Neural cell (in vitro differentiated cells): ENCODE measurements around the gene ATXN7L1. TPM values are rescaled to one million over a fixed set of nuclear protein-coding genes. Genes with fewer than 3 reads are reported as not detected.

Experiments
- H2AFZ ChIP-seq: fragments of 200-600, 300-800 bp; sonication (generic), shearing (Covaris generic); 2 replicates; pipeline ENCODE4 v1.6.0; 2014; ENCODE audit warnings: low read depth, mild to moderate bottlenecking, antibody characterized with exemption, low read length, moderate library complexity
- H3F3A ChIP-seq: fragments of 200-600 bp; shearing (Covaris generic); 2 replicates; pipeline ENCODE4 v1.6.1; 2016; ENCODE audit warnings: mild to moderate bottlenecking, moderate library complexity, mixed read lengths, antibody characterized with exemption, low read length; ENCODE audit not compliant: insufficient read depth, poor library complexity, severe bottlenecking
- H3K27ac ChIP-seq: fragments of 200-600, 300-800 bp; sonication (generic), shearing (Covaris generic); 2 replicates; pipeline ENCODE4 v1.5.1; 2014; ENCODE audit warnings: mild to moderate bottlenecking, low read length, moderate library complexity
- H3K27me3 ChIP-seq: fragments of 300-800, 200-600 bp; sonication (generic), shearing (Covaris generic); 2 replicates; pipeline ENCODE4 v1.6.0; 2014; ENCODE audit warnings: mild to moderate bottlenecking, low read depth, low read length, moderate library complexity; ENCODE audit not compliant: insufficient read depth
- H3K36me3 ChIP-seq: fragments of 300-800, 200-600 bp; sonication (generic), shearing (Covaris generic); 2 replicates; pipeline ENCODE4 v1.5.1; 2014; ENCODE audit warnings: mild to moderate bottlenecking, antibody characterized with exemption, low read length, moderate library complexity; ENCODE audit not compliant: insufficient read depth
- H3K4me2 ChIP-seq: fragments of 300-800, 200-600 bp; sonication (generic), shearing (Covaris generic); 2 replicates; pipeline ENCODE4 v1.6.0; 2014; ENCODE audit warnings: mild to moderate bottlenecking, low read length
- H3K4me3 ChIP-seq: fragments of 300-800, 200-600 bp; sonication (generic), shearing (Covaris generic); 2 replicates; pipeline ENCODE4 v1.5.1; 2014; ENCODE audit warnings: mild to moderate bottlenecking, low read length, moderate library complexity
- H3K79me2 ChIP-seq: fragments of 200-600 bp; shearing (Covaris generic); replicated peaks from 2 replicates; pipeline ENCODE4 v1.6.0; 2014; ENCODE audit warnings: mild to moderate bottlenecking, low read length, moderate library complexity; ENCODE audit not compliant: insufficient read depth
- H3K9ac ChIP-seq: fragments of 300-800, 200-600 bp; sonication (generic), shearing (Covaris generic); 2 replicates; pipeline ENCODE4 v1.6.1; 2016; ENCODE audit warnings: mild to moderate bottlenecking, low read length, mixed read lengths
- H3K9me2 ChIP-seq: fragments of 200-600 bp; shearing (Covaris generic); 2 replicates; pipeline ENCODE4 v1.6.1; 2016; ENCODE audit warnings: mild to moderate bottlenecking, low read length, mixed read lengths; ENCODE audit not compliant: insufficient read depth
- H3K9me3 ChIP-seq: fragments of 200-600, 300-800 bp; sonication (generic), shearing (Covaris generic); 2 replicates; pipeline ENCODE4 v1.6.1; 2016; ENCODE audit warnings: mild to moderate bottlenecking, mixed run types, low read length, moderate library complexity, mixed read lengths
- H4K20me1 ChIP-seq: fragments of 200-600 bp; shearing (Covaris generic); 2 replicates; pipeline ENCODE4 v1.6.1; 2016; ENCODE audit warnings: mild to moderate bottlenecking, mixed run types; ENCODE audit not compliant: insufficient read depth
- CTCF ChIP-seq: fragments of 450-650 bp; IDR thresholded peaks from 2 replicates; pipeline ENCODE4 v1.5.1; 2014; ENCODE audit warnings: antibody characterized with exemption, mild to moderate bottlenecking, moderate library complexity; ENCODE audit not compliant: poor library complexity, severe bottlenecking
- EP300 ChIP-seq: fragments of 450-650 bp; conservative IDR thresholded peaks from 2 replicates; pipeline ENCODE4 v1.6.1; 2014; ENCODE audit warnings: antibody characterized with exemption, mild to moderate bottlenecking, moderate library complexity; ENCODE audit not compliant: poor library complexity, severe bottlenecking
- EZH2 ChIP-seq: fragments of 200-600, 300-800 bp; shearing (Covaris generic), sonication (generic); IDR thresholded peaks from 2 replicates; pipeline ENCODE4 v1.6.1; 2014; ENCODE audit warnings: antibody characterized with exemption, low read length, borderline replicate concordance, mild to moderate bottlenecking; ENCODE audit not compliant: insufficient read depth, poor library complexity, severe bottlenecking
- MXI1 ChIP-seq: fragments of 450-650 bp; conservative IDR thresholded peaks from 2 replicates; pipeline ENCODE4 v1.6.1; 2014; ENCODE audit warnings: antibody characterized with exemption, mild to moderate bottlenecking; ENCODE audit not compliant: poor library complexity, severe bottlenecking
- POLR2AphosphoS5 ChIP-seq: IDR thresholded peaks from 2 replicates; pipeline ENCODE4 v1.6.1; 2012
- RAD21 ChIP-seq: fragments of 450-650 bp; conservative IDR thresholded peaks from 2 replicates; pipeline ENCODE4 v1.6.1; 2014; ENCODE audit warnings: antibody characterized with exemption, mild to moderate bottlenecking, moderate library complexity
- SMC3 ChIP-seq: fragments of 450-650 bp; conservative IDR thresholded peaks from 2 replicates; pipeline ENCODE4 v1.6.1; 2014; ENCODE audit warnings: antibody characterized with exemption, mild to moderate bottlenecking, moderate library complexity; ENCODE audit not compliant: poor library complexity
- TAF1 ChIP-seq: IDR thresholded peaks from 2 replicates; pipeline ENCODE4 v1.6.1; 2012; ENCODE audit warnings: low read depth
- polyA plus RNA-seq: library from polyadenylated mRNA; depleted of rRNA; stranded (reverse); fragments of >200 nt; gene quantifications from 2 replicates; pipeline ENCODE4 v1.2.3, GENCODE V29; 2014
- TF ChIP-seq, protein P1 (sequence below): IDR thresholded peaks from 2 replicates; pipeline ENCODE4 v1.6.1; 2012; ENCODE audit warnings: borderline replicate concordance

ATXN7L1 gene
- polyA plus RNA-seq, 1 donor from 2014 or later: 4.3 TPM

DNA sequence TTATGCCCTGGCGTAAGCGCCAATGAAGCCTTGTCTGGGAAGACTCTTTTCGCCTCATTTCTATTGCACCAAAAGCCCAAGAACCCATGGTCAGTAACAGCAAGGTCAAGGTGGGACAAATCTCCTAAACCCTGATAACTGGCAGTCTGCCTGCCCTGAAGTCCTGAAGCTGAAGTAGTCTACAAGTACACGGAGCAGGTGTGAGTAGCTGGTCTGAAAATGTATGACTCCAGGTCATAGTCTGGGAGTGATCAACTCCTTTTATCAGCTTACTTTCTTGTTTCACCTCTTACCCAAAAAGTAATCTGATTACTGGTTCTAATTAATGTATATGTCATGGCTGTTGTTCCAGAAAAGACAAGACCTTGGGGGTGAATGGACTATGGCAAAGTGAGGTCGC, 187.8 kb downstream of the ATXN7L1 start:
- Histone ChIP-seq H3K27me3 (no peaks in the 10 kb centered on the region), H3K4me3 (no peak overlapping the region), H3K4me2 (no peak overlapping the region), H3K9ac (no peak overlapping the region), H3K9me2 (no peaks in the 10 kb centered on the region), H3K9me3 (no peaks in the 10 kb centered on the region), H2AFZ (no peak overlapping the region), H4K20me1 (no peaks in the 10 kb centered on the region), H3K36me3 (no peaks in the 10 kb centered on the region), H3K79me2 (no peaks in the 10 kb centered on the region), H3F3A (no peaks in the 10 kb centered on the region), H3K27ac (no peak overlapping the region)
- TF ChIP-seq EZH2 (no peak), SMC3 (no peak), MXI1 (no peak), RAD21 (no peak), EP300 (no peak), POLR2AphosphoS5 (no peak), TAF1 (no peak), CTCF (no peak)
- TF ChIP-seq, protein P1, sequence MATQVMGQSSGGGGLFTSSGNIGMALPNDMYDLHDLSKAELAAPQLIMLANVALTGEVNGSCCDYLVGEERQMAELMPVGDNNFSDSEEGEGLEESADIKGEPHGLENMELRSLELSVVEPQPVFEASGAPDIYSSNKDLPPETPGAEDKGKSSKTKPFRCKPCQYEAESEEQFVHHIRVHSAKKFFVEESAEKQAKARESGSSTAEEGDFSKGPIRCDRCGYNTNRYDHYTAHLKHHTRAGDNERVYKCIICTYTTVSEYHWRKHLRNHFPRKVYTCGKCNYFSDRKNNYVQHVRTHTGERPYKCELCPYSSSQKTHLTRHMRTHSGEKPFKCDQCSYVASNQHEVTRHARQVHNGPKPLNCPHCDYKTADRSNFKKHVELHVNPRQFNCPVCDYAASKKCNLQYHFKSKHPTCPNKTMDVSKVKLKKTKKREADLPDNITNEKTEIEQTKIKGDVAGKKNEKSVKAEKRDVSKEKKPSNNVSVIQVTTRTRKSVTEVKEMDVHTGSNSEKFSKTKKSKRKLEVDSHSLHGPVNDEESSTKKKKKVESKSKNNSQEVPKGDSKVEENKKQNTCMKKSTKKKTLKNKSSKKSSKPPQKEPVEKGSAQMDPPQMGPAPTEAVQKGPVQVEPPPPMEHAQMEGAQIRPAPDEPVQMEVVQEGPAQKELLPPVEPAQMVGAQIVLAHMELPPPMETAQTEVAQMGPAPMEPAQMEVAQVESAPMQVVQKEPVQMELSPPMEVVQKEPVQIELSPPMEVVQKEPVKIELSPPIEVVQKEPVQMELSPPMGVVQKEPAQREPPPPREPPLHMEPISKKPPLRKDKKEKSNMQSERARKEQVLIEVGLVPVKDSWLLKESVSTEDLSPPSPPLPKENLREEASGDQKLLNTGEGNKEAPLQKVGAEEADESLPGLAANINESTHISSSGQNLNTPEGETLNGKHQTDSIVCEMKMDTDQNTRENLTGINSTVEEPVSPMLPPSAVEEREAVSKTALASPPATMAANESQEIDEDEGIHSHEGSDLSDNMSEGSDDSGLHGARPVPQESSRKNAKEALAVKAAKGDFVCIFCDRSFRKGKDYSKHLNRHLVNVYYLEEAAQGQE: no peak

DNA sequence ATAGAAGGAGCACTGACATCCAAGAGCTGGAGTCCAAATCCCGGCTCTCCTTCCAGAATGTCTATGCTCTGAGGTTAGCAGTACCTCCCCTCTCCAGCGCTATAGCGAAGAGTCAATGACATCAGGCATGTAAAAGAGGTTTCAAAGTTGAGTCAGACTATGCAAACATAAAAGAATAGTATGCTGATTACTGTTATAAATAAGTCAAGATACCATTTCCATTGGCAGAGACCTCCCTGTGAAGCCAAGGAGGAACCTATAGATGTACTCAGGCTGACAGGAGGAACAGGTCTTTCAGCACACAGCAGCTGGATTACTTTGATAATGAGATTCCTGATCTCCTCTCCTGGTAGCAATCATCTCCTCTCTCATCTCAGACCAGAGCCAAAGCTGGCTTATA, 191.2 kb downstream of the ATXN7L1 start:
- no peaks in the 10 kb centered on the region for H4K20me1 ChIP-seq
- no peaks in the 10 kb centered on the region for H3K9me2 ChIP-seq
- H3K27me3 ChIP-seq: no peaks in the 10 kb centered on the region
- H3K4me3 ChIP-seq: no peak overlapping the region
- H3K9me3 ChIP-seq: no peaks in the 10 kb centered on the region
- no peaks in the 10 kb centered on the region for H3K36me3 ChIP-seq
- no peaks in the 10 kb centered on the region for H3K79me2 ChIP-seq
- no peaks in the 10 kb centered on the region for H3F3A ChIP-seq
- H3K27ac ChIP-seq: no peak overlapping the region
- no peak overlapping the region for H3K4me2 ChIP-seq
- TF ChIP-seq RAD21 (no peak), EZH2 (no peak), POLR2AphosphoS5 (no peak), MXI1 (no peak), CTCF (no peak), TAF1 (no peak), SMC3 (no peak), EP300 (no peak)
- TF ChIP-seq, protein P1: no peak
- no peak overlapping the region for H2AFZ ChIP-seq
- H3K9ac ChIP-seq: no peak overlapping the region
